Nucleus accumbens (tissue), 56 donors: ENCODE measurements around the gene POLL.
A peak's percentile ranks its signal among the peaks of the same experiment; 100 is the strongest.

Experiments used
- DNase-seq, 56 donors: peaks; one replicate each; lab custom pipeline; 2025; lab: John Stamatoyannopoulos, UW

POLL gene

DNA sequence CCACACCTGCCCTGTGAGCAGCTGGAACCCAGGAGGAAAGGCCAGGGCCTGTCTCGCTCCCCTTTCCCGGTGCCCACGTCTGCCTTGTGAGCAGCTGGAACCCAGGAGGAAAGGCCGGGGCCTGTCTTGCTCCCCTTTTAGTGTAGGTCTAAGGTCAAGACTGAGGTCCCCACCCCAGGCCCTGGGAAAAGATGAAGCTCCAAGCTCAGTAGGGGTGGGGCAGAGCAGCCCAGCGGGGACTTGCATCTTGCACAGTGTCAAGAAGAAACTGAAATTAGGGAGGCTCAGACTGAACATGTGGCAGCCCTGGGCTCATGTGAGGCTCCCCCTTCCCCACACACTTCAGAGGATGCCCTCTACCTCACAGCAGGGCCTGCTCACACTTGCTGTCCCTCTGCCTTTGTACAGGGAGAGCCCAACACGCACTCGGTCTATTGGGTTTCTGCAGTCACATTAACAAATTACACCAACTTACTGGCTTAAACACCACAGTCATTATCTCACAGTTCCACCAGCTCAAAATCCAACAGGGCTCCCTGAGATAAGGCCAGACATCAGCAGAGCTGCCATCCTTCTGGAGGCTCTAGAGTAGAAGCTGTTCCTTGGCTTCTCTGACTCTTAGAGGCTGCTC is 12.4 kb downstream of the POLL start:
- no peak for DNase-seq

DNA sequence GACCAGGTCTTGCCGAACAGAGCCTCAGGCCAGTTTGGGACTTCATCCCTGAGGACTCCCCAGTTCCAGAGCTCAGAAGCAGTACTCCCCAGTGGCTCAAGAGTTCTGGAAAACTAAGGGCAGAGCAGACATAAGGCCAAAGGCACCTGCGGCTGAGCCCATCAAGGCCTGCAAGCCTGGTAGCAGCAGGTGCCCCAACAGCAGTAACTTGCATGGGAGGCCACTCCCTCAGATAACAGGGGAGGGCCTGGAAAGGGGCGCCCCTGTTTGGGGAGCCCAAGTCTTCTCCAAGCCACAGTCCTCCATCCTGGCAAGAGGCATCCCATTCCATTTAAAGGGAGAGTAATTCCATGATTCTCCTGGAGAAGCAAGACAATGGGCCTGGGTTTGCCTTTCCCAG is 13.0 kb downstream of the POLL start:
- no peak for DNase-seq

DNA sequence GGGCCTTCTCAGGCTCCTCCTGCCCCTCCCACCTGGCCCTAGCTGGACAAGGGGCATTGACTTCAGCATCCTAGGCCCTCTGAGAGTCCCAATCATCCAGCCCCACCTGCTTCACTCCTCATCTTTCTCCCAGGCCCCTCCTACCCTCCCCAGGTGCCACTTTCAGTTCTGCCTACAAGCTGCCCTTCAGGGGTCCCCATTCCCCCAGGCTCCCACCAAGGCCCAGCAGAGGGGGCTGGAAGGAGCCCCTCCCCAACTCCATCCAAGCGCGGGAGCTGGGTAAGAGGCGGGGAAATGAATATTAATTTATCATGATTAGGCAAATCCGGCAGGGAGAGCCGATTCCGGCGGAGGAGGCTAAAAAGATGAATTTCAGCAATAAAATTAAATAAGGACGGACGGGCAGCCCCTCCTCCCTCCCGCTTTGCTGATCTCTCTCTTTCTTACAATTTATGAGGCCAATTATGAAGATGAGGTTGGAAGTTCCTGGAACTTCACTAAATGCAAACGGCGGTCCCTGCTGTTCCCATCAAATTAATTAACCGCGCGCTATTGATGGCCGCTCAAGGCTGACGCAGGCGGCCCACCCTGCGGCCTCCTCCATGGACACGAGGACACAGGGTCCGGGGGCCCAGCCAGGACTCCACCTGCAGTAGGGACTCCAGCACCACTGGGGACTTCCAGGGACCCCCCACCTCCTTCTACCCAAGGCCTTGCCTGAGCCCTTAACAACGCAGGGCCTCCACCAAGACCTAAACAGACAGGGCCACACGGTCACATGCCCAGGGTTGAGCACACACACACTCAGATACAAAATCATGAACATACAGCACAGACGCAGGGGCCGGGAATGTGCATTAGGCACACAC is 13.9 kb downstream of the POLL start:
- peak in 1 of 56 donors; percentile 37 for DNase-seq

DNA sequence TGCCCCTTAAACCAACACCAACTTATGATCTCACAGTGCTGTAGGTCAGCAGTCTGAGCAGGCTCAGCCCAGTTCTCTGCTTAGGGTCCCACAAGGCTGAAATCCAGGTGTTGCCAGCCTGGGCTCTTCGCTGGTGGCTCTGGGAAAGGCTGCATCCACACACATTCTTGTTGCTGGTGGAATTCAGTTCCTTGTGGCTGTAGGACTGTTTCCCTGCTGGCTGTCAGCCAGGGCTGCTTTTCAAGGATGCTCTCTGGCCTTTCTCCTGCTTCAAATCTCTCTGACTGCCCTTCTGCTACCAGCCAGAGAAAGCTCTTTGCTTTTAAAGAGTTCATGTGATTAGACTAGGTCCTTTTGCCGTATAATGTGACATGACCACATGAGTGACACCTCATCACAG is 15.3 kb downstream of the POLL start:
- DNase-seq, result no peak

DNA sequence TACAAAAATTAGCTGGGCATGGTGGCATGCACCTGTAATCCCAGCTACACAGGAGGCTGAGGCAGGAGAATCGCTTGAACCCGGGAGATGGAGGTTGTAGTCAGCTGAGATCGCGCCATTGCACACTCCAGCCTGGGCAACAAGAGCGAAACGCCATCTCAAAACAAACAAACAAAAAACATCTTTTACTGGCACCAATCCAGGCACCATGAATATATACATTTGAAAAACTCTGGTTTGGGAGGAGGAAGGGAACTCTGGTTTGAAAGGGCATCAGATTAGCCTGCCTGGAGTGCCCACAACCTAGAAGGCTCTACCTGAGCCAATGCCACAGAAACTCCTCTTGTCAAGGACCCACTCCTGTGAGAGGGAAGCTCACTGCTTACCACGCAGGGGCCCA is 15.9 kb downstream of the POLL start:
- DNase-seq, result no peak

DNA sequence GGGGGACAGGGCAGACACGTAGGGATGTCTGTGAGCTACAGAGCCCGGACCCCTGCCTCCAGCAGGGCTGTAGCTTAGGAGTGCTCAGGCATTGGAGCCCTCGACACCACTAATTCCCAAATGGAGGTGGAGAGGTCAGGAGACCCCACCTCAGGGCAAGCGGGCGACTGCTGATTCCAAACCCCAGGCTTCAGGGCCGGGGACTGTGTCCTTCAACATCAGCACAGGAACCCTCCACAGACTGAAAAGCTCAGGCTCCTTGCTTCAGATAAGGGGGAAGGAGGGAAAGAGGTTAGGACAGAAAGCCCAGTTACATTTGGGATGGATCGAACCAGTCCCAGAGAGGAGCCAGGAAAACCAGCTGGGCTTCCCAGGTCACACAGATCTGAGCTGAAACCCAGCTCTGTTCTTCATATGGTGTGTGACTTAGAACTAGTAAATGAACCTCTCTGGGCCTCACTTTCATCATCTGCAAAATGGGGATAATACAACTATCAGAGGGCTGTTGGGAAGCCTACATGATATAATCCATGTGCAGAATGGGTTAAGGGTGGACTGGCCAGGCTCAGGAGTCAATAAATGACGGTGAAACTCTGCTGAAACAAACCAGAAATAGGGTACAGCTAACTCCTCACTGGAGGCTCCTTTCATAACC is 16.7 kb downstream of the POLL start:
- DNase-seq, result peak in 1 of 56 donors; percentile 5

DNA sequence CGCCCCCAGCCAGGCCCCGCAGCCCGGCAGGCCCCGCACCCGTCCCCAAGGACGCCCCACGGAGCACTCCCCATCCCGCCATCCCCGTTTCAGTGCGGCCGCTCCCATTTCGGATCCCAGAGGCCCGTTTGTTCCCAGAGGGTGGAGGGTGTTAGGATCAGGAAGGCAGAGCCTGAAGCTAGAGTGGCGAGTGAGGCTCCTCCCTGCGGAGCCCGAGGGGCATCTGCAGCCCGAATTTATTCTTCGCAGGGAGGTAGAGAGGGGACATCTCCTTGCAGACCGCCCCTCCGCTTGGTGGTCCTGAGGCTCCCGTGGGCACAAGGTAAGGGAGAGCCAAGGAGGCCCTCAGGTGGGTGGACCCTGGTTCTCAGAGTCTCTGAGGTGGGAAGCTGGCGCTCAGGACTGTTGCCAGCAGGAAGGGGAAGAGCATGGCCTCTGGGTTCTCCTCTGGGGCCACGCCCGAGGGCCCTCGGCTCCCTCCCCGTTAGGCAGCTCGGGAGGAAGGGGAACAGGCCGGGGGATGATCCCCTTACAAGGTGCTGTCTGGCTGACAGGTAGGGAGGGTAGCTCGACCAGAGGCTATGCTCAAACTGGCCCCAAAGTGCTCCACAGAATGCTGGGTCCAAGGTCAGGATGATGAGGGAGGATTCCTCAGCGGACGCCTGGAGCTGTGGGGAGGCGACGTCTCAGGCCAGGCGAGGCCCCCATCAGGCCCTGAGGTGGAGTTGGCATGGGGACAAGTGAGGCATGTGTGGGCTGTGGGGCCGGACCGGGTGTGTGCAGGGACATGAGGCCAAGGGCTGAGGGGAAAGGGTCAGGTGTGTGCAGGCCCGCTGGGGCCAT is 17.4 kb downstream of the POLL start:
- peak in 12 of 56 donors; percentile 22 to 65 (median 43) for DNase-seq

DNA sequence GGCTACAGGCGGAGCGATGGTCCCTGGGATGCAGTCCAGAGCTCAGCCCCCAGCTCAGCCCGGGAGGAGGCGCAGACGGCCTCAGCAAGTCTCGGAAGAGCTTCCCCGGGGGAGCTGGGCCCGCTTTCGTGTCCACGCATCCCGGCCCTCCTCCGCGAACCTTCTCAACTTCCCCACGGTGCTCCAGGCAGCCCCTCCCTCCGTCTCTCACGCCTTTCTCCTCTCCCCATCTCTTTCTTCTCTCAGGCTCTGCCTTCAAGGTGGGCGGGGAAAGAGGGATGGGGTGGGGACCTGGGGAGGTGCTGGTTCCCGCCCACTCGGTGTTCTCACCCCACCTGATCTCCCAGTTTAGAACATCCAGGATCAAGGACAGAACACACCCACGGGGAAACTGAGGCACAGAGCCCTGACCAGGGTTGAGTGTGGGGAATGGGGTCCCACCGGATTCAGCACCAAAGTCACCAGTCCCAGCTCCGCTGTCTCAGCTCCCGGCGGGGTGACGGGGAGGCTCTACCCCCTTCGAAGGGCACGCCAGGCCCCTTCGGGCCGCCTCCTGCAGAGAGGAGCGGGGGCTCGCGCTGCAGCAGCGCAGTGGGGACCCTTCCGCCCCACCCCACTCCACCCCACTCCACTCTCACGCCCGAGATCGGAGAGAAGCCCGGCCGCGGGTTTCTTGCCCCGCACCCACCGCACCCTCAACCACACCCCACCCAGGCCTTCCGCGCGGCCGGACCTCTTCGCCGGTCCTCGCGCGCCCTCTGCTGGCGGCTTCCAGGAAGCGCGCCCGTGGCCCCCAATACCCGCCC is 18.2 kb downstream of the POLL start:
- DNase-seq, result peak in 45 of 56 donors; percentile 16 to 86 (median 56)

DNA sequence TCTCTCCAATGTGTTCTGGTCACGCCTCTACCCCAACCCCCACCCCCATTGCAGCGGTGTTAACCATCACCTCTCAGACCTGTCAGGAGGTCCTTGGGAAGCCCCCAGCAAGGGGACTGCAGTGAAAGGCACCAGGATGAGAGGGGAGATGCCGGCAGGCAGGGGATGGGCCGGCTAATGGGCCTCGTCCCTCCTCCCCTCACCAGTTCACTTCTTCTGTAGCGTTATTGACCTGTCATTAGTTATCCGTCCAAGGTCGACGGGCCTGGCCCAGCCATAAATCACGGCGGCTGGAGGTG is 18.8 kb downstream of the POLL start:
- DNase-seq, result no peak

DNA sequence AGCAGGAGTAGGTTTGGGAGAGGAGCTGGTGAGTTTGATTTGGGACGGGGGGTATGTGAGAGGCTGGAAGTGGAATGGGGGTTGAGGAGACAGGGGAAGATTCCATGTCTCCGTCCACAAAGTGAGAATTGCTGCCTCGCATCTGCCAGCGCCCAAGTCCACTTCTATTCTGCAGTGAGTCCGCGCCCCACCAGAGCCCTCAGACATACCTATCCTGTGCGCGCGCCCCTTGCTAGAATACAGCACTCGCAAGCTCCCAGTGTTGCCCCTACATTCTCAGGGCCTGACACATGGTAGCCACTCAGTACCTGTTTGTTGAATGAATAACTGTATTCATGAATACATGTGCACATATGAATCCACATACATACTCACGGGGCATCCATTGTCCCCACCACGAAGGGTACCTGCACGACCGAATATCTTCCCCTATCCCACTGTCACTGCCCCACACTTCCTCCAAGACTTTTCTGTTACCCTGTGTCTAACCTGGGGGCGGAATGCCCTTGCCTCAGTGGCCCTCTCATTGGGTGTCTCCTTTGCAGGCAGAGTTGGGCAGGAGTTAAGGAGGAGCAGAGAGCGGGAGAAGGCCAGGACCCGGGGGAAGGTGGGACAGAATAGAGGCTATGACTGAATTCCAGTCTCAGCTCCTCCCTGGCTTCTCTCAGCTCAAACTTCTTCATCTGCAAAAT is 19.9 kb downstream of the POLL start:
- no peak for DNase-seq

DNA sequence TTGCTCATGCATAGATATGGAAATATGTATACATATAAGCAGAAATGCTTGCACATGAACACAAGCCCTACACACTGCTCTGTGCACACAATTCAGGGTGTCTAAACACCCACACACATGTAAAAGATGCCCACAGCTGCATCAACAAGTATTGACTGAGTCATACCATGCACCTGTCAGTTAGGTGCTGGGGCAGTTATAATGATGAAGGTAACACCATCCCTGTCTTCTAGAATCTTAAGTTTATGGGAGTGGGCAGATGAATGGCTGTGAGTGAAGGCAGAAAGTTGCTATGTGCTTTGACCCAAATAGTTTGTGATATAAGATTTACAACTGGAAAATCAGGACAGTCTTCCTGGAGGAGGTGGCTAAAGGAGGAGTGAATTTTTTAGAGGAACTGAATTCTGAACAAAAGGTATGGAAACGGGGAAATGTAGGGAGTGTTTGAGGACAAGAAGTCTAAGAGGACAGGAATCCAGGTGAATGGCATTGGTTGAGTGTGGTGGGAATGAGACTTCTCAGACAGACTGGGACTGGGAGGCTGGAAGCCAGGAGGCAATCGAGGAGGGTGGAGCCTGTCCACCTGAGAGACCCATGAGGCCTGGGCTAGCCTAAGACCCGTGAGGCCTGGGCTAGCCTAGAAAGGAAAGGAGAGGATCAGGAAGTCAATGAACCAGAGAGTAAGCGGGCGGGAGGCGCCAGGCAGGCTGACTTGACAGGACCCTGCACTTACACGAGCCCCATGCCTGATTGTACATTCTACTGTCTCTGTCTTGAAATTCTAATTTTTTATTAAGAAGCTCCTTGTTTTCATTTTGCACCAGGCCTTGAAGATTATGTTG is 20.7 kb downstream of the POLL start:
- DNase-seq, result no peak

DNA sequence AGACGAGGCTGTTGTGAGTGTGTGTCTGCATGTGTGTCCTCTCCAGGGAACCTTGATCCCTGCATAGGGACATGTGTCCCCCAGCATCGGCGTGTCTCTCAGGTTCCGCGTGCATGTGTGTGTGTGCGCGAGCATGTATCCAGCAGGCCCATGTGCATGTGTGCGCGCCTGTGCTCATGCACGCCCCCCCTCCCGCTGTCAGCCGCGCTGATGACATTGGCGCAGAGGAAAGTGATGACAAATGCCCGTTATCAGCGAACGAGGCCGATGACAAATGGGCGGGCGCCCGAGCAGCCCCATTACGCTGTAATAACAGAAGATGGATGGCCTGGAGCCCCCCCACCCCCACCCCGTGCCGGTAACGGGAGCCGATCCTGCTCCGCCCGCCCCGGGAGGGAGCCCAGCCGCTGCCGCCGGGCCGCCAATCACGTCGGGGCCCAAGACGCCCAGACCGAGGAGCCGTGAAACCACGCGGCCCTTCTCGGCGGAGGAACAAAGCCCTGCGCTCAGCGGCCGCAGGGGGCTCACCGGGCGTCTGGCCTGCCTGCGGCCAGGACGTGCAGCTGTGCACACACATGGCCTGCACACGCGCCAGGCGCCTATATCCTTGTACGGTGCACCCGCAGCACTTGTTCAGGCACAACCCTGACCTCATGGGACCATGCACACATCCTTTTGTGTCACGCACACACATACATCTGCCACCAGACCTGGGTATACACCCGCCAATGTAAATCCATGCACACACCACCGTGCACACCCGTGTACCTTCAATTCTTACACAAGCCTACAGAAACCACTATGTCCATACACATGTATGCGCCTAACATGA is 21.5 kb downstream of the POLL start:
- DNase-seq, result peak in 25 of 56 donors; percentile 11 to 64 (median 35)

DNA sequence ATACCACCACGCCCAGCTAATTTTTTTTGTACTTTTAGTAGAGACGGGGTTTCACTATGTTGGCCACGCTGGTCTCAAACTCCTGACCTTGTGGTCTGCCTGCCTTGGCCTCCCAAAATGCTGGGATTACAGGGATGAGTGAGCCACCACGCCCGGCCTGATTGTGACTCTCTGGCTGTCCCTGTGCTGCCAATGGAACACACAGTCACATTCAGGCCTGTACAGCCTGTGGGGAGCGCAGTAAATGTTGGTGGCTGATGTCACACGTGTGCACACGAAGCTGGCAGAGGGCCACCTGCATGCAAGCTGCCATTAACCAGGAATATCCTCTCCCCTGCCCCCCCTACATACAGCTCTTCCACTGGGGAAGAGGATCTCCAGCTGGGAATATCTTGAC is 22.1 kb downstream of the POLL start:
- no peak for DNase-seq

DNA sequence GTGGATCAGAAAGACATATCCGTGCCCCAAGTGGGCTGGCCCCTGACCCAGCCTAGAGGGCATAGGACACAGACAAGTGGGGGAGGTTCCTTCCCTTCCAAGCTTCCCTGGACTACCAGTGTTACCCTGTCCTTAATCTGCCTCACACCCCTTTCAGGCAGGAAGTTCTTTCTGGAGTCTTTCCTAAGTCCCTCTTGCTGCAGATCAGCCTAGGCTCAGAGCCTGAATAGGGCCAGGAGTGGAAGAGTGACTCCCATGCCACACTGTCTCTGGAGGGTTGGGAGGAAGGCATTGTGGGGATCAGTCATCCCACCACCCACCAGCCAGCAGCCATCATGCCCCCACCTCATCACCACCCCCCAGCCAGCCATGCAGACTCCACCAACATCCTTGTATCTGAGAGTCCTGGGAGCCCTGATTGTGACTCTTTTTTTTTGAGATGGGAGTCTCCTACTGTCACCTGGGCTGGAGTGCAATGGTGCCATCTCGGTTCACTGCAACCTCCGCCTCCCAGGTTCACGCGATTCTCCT is 22.6 kb downstream of the POLL start:
- no peak for DNase-seq

DNA sequence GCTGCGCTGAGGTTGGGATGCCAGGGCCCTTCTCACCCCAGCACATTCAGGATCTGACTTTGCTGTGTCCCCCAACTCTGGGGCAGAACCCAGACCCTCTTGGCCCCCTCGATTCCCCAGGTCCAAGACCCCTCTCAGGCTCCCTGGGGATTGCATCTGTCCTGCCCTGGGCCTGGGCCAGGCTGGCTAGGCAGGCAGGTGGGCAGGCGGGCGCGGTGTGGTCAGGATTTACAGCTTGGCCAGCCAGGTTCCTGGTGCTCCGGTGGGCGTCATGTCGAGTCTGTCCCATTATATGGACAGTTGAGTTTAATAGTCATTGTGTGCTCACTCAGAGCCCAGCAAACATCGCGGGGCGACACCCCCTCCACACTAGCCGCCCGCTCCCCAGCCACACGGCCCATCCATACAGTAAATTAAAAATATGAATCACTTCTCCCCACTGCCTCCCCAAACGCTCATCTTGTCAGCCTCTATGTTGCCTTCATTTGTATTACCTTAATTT is 23.5 kb downstream of the POLL start:
- DNase-seq, result no peak

DNA sequence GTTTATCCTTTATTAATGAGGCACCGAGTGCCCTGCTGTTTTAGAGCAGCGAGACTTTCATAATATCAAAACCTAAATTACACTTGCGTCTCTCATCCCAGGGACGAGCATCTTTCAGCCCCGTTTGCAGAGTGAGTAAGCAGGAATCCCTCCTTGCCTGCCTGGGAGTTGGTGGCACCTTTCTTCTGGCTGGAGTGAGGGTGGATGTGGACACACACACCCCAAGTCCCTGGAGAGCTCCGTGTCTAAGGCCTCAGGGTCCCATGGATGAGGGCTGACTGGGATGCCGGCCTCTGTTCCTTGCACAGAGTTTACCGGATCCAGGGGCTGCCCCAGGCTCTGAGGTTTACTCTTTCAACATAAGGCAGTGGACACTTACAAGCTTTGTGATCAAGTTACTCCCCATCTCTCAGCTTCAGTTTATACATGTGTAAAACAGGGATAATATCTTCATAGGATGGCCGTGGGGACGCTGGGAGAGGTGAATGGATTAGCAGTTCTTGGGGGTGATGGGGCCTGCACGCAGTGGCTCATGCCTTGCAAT is 24.5 kb downstream of the POLL start:
- no peak for DNase-seq

DNA sequence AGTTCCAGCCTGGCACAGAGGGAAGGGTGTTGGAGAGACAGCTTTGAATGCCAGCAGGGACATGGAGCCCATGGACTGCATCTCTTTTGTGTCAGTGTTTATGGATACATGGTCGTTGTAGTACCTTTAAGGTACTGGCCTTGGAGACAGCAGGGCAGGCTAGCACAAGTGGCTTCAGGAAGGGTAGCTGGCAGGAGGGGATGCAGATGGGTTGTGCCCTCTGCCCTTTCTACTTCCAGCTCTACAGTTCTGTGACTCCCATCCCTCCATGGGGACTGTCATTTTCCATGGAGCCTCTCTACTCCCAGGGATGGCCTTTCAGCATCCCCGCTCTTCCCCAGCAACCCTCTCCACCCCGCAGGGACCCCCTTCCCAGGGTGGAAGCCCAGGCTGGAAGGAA is 25.1 kb downstream of the POLL start:
- no peak for DNase-seq
